ENCODE measurements around the gene CNTLN. TPM values are rescaled to one million over a fixed set of nuclear protein-coding genes. Genes with fewer than 3 reads are reported as not detected.

Gene CNTLN
- total RNA-seq, 1 experiment from 2014 or later = 15.0 TPM

GRCh38 chr9:17217272-17217671, 82.4 kb downstream of the CNTLN start:
- no peaks in the 10 kb centered on the region for H3K79me1 ChIP-seq (ENCODE audit: insufficient read depth, low read depth, low read length, poor library complexity, severe bottlenecking)
- Mint-ChIP-seq H3K9me3 (peaks cover 12 to 17% of the 10 kb centered on the region in 2 experiments; a peak in 4 of 5 replicates), H3K27me3 (ENCODE audit: low read depth) (no peaks in the 10 kb centered on the region), H3K36me3 (ENCODE audit: insufficient read depth in 1 of 3, low read depth in 3 of 3) (peaks cover 2 to 16% (median 11%) of the 10 kb centered on the region in 3 experiments; a peak in 4 of 7 replicates), H3K4me3 (no peak overlapping the region), H3K4me1 (0 out of 4 replicates have a peak, but pooled peaks cover 0 to 5% of the 10 kb centered on the region in 2 experiments), H3K27ac (no peak overlapping the region)
- no peak for DNase-seq
- H2BK15ac ChIP-seq (ENCODE audit: low read depth, low read length) = no peak overlapping the region
- no CpG with 5 or more reads among the region's 2 CpGs for WGBS (ENCODE audit: extremely low coverage, insufficient read length, low lambda C conversion rate)
- no peaks in the 10 kb centered on the region for H3K27me3 ChIP-seq (ENCODE audit: insufficient read depth, low read length)
- no peak overlapping the region for H3T11ph ChIP-seq (ENCODE audit: low read length)
- H2AFZ ChIP-seq (ENCODE audit: low read length) = no peak overlapping the region
- no peak overlapping the region for H3K18ac ChIP-seq (ENCODE audit: insufficient read length, low read depth, low read length)
- H2BK5ac ChIP-seq (ENCODE audit: insufficient read length, low read length) = no peak overlapping the region
- H3K4ac ChIP-seq (ENCODE audit: low read depth, low read length) = no peak overlapping the region
- no peak overlapping the region for H4K91ac ChIP-seq (ENCODE audit: insufficient read length, low read depth, low read length)
- H3K4me1 ChIP-seq (ENCODE audit: insufficient read depth, low read length) = no peaks in the 10 kb centered on the region
- no peak for TF ChIP-seq CTCF (conservative IDR thresholded peaks at IDR 0.05)
- H2AK5ac ChIP-seq (ENCODE audit: insufficient read length, low read length) = no peak overlapping the region
- no peak overlapping the region for H3K56ac ChIP-seq (ENCODE audit: insufficient read length, low read depth, low read length)
- H3K23me2 ChIP-seq (ENCODE audit: insufficient read length, low read depth, low read length, poor library complexity, severe bottlenecking) = no peaks in the 10 kb centered on the region
- H4K20me1 ChIP-seq (ENCODE audit: control insufficient read depth, insufficient read depth, insufficient read length) = no peaks in the 10 kb centered on the region
- no peak overlapping the region for H3K27ac ChIP-seq (ENCODE audit: insufficient read length, low read depth, low read length)
- no peak overlapping the region for H3K14ac ChIP-seq (ENCODE audit: insufficient read depth, low read length)
- H2BK12ac ChIP-seq (ENCODE audit: insufficient read length, low read depth, low read length) = no peak overlapping the region
- no peak overlapping the region for H4K5ac ChIP-seq (ENCODE audit: insufficient read length, low read depth, low read length)
- no peak overlapping the region for H4K8ac ChIP-seq (replicated peaks; ENCODE audit: insufficient read length, low read depth, low read length)
- H3K23ac ChIP-seq (ENCODE audit: insufficient read length, low read depth, low read length) = no peak overlapping the region
- no peak overlapping the region for H2BK20ac ChIP-seq (ENCODE audit: low read depth, low read length, poor library complexity, severe bottlenecking)
- H3K9ac ChIP-seq (ENCODE audit: extremely low read depth, insufficient read length, low read length) = no peak overlapping the region
- no peaks in the 10 kb centered on the region for H3K9me3 ChIP-seq (ENCODE audit: control insufficient read depth, low read depth, low read length)
- 0 out of 2 replicates have a peak, but pooled peaks cover 2% of the 10 kb centered on the region for H3K79me2 ChIP-seq (ENCODE audit: insufficient read depth, low read length)
- no peak overlapping the region for H3K4me2 ChIP-seq (ENCODE audit: insufficient read depth, insufficient read length, low read length)
- H2BK120ac ChIP-seq (ENCODE audit: low read depth, low read length, poor library complexity, severe bottlenecking) = no peak overlapping the region
